ENCODE data around the gene CDKL1.

Gene CDKL1

GRCh38 chr14:50407111-50407812 lies 10.6 kb upstream of the CDKL1 start:
- Histone ChIP-seq H3K27me3 (no peaks in the 10 kb centered on the region), H3K36me3 (no peaks in the 10 kb centered on the region), H3K27ac (no peak overlapping the region), H3K4me3 (no peak overlapping the region), H3K9me3 (no peaks in the 10 kb centered on the region), H3K4me1 (no peaks in the 10 kb centered on the region)
- TF ChIP-seq CTCF (IDR thresholded peaks at IDR 0.05): no peak
- DNase-seq: no peak
- intact Hi-C loops (cut with DNase I; ENCODE audit: low total_unique reads): no loop called here

DNA sequence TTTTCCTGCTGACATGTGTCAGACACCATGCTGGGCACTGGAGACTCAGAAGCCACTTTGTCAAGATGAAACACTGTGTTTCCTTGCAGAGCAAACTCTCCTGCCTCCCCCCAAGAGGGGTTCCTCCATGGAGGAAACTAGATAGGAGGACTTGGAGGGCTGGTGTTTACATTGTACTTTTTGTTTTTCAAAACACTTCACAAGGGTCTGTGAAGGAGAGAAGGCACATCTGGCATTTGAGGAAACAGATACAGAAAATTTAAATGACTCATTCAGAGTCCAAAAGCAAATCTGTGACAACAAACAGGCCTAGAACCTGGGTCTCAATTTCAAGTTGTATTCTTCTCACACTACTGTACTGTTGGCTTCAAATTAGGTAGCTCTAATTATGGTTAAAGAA lies 6.7 kb upstream of the CDKL1 start:
- H3K36me3 ChIP-seq: no peaks in the 10 kb centered on the region
- no peak overlapping the region for H3K27ac ChIP-seq
- H3K9me3 ChIP-seq: no peaks in the 10 kb centered on the region
- no peak for TF ChIP-seq CTCF (IDR thresholded peaks at IDR 0.05)
- no peak overlapping the region for H3K4me3 ChIP-seq
- no peak for DNase-seq
- intact Hi-C loops (cut with DNase I; ENCODE audit: low total_unique reads): no loop called here
- peaks cover 0 to 17% (median 11%) of the 10 kb centered on the region in 4 donors for H3K4me1 ChIP-seq
- no peaks in the 10 kb centered on the region for H3K27me3 ChIP-seq

GRCh38 chr14:50402965-50403364 lies 6.3 kb upstream of the CDKL1 start:
- Histone ChIP-seq H3K27ac (no peak overlapping the region), H3K27me3 (no peaks in the 10 kb centered on the region), H3K4me1 (peaks cover 0 to 21% (median 11%) of the 10 kb centered on the region in 4 donors), H3K4me3 (no peak overlapping the region), H3K36me3 (no peaks in the 10 kb centered on the region), H3K9me3 (no peaks in the 10 kb centered on the region)
- no peak for TF ChIP-seq CTCF (IDR thresholded peaks at IDR 0.05)
- intact Hi-C loops (cut with DNase I; ENCODE audit: low total_unique reads): no loop called here
- no peak for DNase-seq

DNA sequence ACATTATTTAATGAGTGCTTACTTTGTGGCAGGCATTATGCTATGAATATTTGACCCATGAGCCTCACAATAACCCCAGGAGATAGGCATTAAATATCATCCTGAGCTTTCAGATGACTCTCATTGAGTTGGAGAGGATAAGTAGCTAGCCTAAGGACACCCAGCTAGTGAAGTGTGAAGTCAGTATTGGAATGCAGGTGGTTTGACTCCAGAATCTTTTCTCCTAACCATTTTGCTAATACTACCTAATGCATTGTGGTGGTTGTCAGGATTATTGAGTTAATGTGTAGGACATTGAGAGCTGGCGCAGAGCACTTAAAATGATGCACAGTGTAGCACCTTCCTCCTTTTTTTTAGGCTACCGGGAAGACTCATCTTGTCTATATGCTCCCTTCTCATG lies 3.8 kb upstream of the CDKL1 start:
- Histone ChIP-seq H3K36me3 (no peaks in the 10 kb centered on the region), H3K4me3 (no peak overlapping the region), H3K9me3 (no peaks in the 10 kb centered on the region), H3K4me1 (peaks cover 0 to 33% (median 23%) of the 10 kb centered on the region in 4 donors), H3K27me3 (no peaks in the 10 kb centered on the region), H3K27ac (no peak overlapping the region)
- intact Hi-C loops (cut with DNase I; ENCODE audit: low total_unique reads): no loop called here
- DNase-seq: no peak
- no peak for TF ChIP-seq CTCF (IDR thresholded peaks at IDR 0.05)

DNA sequence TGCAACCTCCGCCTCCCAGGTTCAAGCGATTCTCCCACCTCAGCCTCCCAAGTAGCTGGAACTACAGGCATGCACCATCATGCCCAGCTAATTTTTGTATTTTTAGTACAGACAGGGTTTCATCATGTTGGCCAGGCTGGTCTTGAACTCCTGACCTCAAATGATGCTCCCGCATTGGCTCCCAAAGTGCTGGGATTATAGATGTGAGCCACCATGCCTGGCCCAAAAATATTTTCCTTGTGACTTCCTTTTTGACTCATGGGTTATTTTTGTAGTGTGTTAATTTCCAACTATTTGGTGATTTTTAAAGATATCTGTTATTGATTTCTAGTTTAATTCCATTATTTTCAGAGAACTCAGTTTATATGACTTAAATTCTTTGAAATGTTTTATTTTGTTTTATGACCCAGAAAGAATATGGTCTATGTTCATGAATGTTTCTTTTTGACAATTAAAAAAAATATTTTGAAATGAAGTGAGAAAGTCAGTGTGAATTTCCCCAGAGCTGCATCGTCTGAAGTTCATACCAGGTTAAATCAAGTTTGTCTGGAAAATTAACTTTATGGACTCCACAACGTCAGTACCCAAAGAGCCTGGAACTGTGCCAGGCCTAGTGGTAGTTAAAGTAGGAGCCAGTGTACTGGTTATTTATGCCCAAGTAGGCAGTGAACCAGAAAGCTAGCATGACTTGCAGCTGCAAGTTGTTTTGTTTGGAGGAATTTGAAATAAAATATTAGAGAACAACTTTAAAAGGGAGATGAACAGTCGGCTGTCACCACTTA lies 2.8 kb upstream of the CDKL1 start:
- no peaks in the 10 kb centered on the region for H3K27me3 ChIP-seq
- no peak overlapping the region for H3K4me3 ChIP-seq
- peak; percentile 55 to 75 for DNase-seq
- no peaks in the 10 kb centered on the region for H3K9me3 ChIP-seq
- H3K36me3 ChIP-seq: no peaks in the 10 kb centered on the region
- peaks cover 0 to 38% (median 25%) of the 10 kb centered on the region in 4 donors for H3K4me1 ChIP-seq
- intact Hi-C loops (cut with DNase I; ENCODE audit: low total_unique reads): loop anchor here (10.0 kb wide), 1 partner anchor 65 kb away; no protein-coding TSS in a partner anchor
- TF ChIP-seq CTCF (IDR thresholded peaks at IDR 0.05): no peak
- peak overlapping the region; percentile 39 to 50 for H3K27ac ChIP-seq

Measured in tibial artery (tissue), 4 donors.